ENCODE data around the gene PRKAR2B.

- no peak for TF ChIP-seq CTCF (IDR thresholded peaks at IDR 0.05)
- TF ChIP-seq EZH2 (IDR thresholded peaks at IDR 0.05; ENCODE audit: borderline replicate concordance, insufficient read depth, low read depth, low read length, poor library complexity, severe bottlenecking) = no peak
Measured at GRCh38 chr7:107012691-107013090, 31.8 kb upstream of the PRKAR2B start.
